Stimulated activated naive B cell treated with anti-CD40 and anti-IgM and Interleukin-4, amounts not matched to agents 10 μg/mL and 1 μg/mL and 100 μg/mL, for 72 hours (primary cell): ENCODE data around the gene CROCC2.

ENCODE experiments used
- ATAC-seq, 2 donors: fragments of 150-1000 bp; cut with Tn5 transposase; replicated peaks; 2 replicates each; pipeline ENCODE4 v1.10.0; 2021; ENCODE audit warnings: moderate library complexity in 1 of 2
- DNase-seq: peaks from one replicate; pipeline ENCODE4 v3.0.0; 2021
- H3K27ac Mint-ChIP-seq: one replicate; pipeline ENCODE4 v1.8.0; 2022; ENCODE audit warnings: mild to moderate bottlenecking, mixed read lengths
- H3K27me3 Mint-ChIP-seq, 2 donors: one replicate each; pipeline ENCODE4 v1.8.0; 2022; ENCODE audit warnings: mixed read lengths in 2 of 2
- H3K36me3 Mint-ChIP-seq, 2 donors: one replicate each; pipeline ENCODE4 v1.8.0; 2022; ENCODE audit warnings: mixed read lengths in 2 of 2, mild to moderate bottlenecking in 1 of 2
- H3K4me1 Mint-ChIP-seq, 2 donors: one replicate each; pipeline ENCODE4 v1.8.0; 2022; ENCODE audit warnings: mixed read lengths in 2 of 2, mild to moderate bottlenecking in 1 of 2
- H3K4me3 Mint-ChIP-seq, 2 donors: one replicate each; pipeline ENCODE4 v1.8.0; 2022; ENCODE audit warnings: mild to moderate bottlenecking in 2 of 2, mixed read lengths in 2 of 2, moderate library complexity in 1 of 2
- H3K9me3 Mint-ChIP-seq, 2 donors: one replicate each; pipeline ENCODE4 v1.8.0; 2022; ENCODE audit warnings: mixed read lengths in 2 of 2, mild to moderate bottlenecking in 1 of 2

Gene CROCC2

GRCh38 chr2:240993446-240994170 is 87.5 kb downstream of the CROCC2 start:
- Mint-ChIP-seq H3K27me3 (peaks cover 23 to 67% of the 10 kb centered on the region in 2 donors), H3K27ac (peak overlapping the region; percentile 20), H3K36me3 (no peaks in the 10 kb centered on the region), H3K4me3 (no peak overlapping the region), H3K4me1 (peaks cover 2 to 7% of the 10 kb centered on the region in 2 donors), H3K9me3 (peaks cover 0 to 3% of the 10 kb centered on the region in 2 donors)
- no peak for DNase-seq
- ATAC-seq: no peak

GRCh38 chr2:240994171-240994896 is 88.2 kb downstream of the CROCC2 start:
- Mint-ChIP-seq H3K27ac (no peak overlapping the region), H3K36me3 (no peaks in the 10 kb centered on the region), H3K9me3 (no peaks in the 10 kb centered on the region), H3K27me3 (peaks cover 23 to 67% of the 10 kb centered on the region in 2 donors), H3K4me1 (peaks cover 3 to 7% of the 10 kb centered on the region in 2 donors), H3K4me3 (no peak overlapping the region)
- DNase-seq (no peak), ATAC-seq (no peak)

DNA sequence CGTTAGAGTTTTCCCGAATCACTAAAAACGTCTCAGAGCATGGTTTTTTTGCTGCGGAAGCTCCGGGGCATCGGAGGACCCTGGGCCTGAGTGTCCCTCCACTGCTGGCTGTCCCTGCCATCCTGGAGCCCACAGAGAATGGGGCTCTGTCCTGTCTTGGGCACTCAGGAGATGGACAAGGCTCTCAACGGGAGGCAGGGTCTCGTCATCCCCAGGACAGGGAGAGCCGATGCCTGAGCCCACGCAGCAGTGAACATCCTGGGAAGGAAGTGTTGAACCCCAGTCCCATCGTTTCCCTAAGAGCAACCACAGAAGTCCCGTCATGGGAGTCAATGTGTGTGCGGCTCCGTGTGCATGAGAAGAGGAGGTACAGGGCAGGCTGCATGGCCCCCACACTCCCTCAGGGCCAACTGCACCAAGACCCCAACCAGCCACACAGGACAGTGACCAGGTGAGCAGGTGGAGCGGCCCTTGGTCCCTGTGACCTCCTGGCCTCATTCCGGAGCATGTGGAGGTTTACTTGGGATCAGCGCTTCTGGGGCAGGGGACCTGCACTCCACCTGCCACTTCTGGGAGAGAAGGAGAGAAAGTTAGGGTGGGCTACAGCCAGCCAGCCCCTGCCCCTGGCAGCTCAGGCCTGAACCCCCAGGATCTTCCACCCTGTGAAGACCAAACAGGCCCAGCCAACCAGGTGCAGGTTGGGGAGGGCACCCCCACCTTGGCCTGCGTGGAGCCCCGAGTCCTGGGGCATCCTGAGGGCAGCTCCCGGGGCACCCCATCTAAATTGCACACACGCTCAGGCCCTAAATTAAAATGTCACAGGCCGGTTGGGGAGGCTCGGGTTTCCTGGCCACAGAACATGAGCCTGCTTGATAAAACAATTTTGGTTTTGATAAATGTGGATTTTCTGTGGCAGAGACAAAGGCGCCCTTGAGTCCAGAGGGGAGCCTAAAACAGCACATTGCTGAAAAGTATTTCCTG is 89.2 kb downstream of the CROCC2 start:
- Mint-ChIP-seq H3K27me3 (peaks cover 31 to 77% of the 10 kb centered on the region in 2 donors), H3K4me1 (peaks cover 8 to 14% of the 10 kb centered on the region in 2 donors), H3K4me3 (no peak overlapping the region)

GRCh38 chr2:240996161-240996833 is 90.2 kb downstream of the CROCC2 start:
- ATAC-seq: no peak
- Mint-ChIP-seq H3K27ac (no peak overlapping the region), H3K4me3 (no peak overlapping the region), H3K4me1 (peaks cover 8 to 15% of the 10 kb centered on the region in 2 donors), H3K27me3 (peaks cover 37 to 86% of the 10 kb centered on the region in 2 donors), H3K9me3 (no peaks in the 10 kb centered on the region), H3K36me3 (no peaks in the 10 kb centered on the region)
- no peak for DNase-seq

More for the DNA sequence above, 89.2 kb downstream of the CROCC2 start:
- no peaks in the 10 kb centered on the region for H3K36me3 Mint-ChIP-seq
- peak overlapping the region; percentile 57 for H3K27ac Mint-ChIP-seq
- DNase-seq: no peak
- no peak for ATAC-seq
- no peaks in the 10 kb centered on the region for H3K9me3 Mint-ChIP-seq

GRCh38 chr2:240996834-240997140 is 90.7 kb downstream of the CROCC2 start:
- DNase-seq: no peak
- H3K27ac Mint-ChIP-seq: no peak overlapping the region
- no peaks in the 10 kb centered on the region for H3K36me3 Mint-ChIP-seq
- peaks cover 8 to 15% of the 10 kb centered on the region in 2 donors for H3K4me1 Mint-ChIP-seq
- no peak for ATAC-seq
- H3K9me3 Mint-ChIP-seq: no peaks in the 10 kb centered on the region
- H3K4me3 Mint-ChIP-seq: no peak overlapping the region
- H3K27me3 Mint-ChIP-seq: peaks cover 37 to 88% of the 10 kb centered on the region in 2 donors

- Mint-ChIP-seq H3K4me1 (peaks cover 8 to 15% of the 10 kb centered on the region in 2 donors), H3K4me3 (peak overlapping the region in 1 of 2 donors; percentile 20), H3K36me3 (peaks cover 2% of the 10 kb centered on the region in 2 donors), H3K27me3 (peaks cover 37 to 87% of the 10 kb centered on the region in 2 donors), H3K27ac (no peak overlapping the region), H3K9me3 (peaks cover 0 to under 1% of the 10 kb centered on the region in 2 donors)
- ATAC-seq (no peak), DNase-seq (no peak)
Observed at GRCh38 chr2:240997141-240997855, 91.2 kb downstream of the CROCC2 start.

- Mint-ChIP-seq H3K4me3 (peak within 1 kb of the TSS; percentile 70 to 72), H3K27me3 (peaks cover 37 to 83% of the 10 kb centered on the region in 2 donors), H3K36me3 (peaks cover 3 to 5% of the 10 kb centered on the region in 2 donors), H3K9me3 (peaks cover 1 to 4% of the 10 kb centered on the region in 2 donors), H3K4me1 (peaks cover 8 to 15% of the 10 kb centered on the region in 2 donors), H3K27ac (no peak within 1 kb of the TSS)
- DNase-seq (peak; percentile 57), ATAC-seq (peak; percentile 88 to 90)
Observed at GRCh38 chr2:240997856-240998705, 91.9 kb downstream of the CROCC2 start, which contains the start of gene SNED1. SNED1 (plus strand) TSS chr2:240998618; CDS start chr2:240998838, 220 bp downstream.

DNA sequence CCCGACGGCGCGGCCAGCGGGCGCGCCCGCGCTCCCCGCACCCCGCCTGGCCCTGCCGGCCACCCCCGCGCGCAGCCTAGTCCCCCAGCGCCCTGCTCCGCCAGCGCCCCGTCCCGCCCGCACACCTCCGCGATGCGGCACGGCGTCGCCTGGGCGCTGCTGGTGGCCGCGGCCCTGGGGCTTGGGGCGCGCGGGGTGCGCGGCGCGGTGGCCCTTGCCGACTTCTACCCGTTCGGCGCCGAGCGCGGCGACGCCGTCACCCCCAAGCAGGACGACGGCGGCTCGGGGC is 92.5 kb downstream of the CROCC2 start:
- DNase-seq: no peak
- Mint-ChIP-seq H3K27me3 (peaks cover 37 to 77% of the 10 kb centered on the region in 2 donors), H3K4me1 (peaks cover 8 to 15% of the 10 kb centered on the region in 2 donors), H3K36me3 (peaks cover 3 to 7% of the 10 kb centered on the region in 2 donors), H3K9me3 (peaks cover 7 to 9% of the 10 kb centered on the region in 2 donors), H3K4me3 (peak overlapping the region; percentile 70 to 72), H3K27ac (no peak overlapping the region)
- ATAC-seq: peak; percentile 44 to 57

GRCh38 chr2:240998995-240999791 is 93.1 kb downstream of the CROCC2 start:
- Mint-ChIP-seq H3K27ac (no peak overlapping the region), H3K4me1 (peaks cover 8 to 15% of the 10 kb centered on the region in 2 donors), H3K4me3 (peak overlapping the region; percentile 70 to 72), H3K9me3 (peaks cover 11 to 13% of the 10 kb centered on the region in 2 donors), H3K27me3 (peaks cover 37 to 72% of the 10 kb centered on the region in 2 donors), H3K36me3 (peaks cover 3 to 7% of the 10 kb centered on the region in 2 donors)
- no peak for DNase-seq
- peak in 1 of 2 donors; percentile 4 for ATAC-seq

DNA sequence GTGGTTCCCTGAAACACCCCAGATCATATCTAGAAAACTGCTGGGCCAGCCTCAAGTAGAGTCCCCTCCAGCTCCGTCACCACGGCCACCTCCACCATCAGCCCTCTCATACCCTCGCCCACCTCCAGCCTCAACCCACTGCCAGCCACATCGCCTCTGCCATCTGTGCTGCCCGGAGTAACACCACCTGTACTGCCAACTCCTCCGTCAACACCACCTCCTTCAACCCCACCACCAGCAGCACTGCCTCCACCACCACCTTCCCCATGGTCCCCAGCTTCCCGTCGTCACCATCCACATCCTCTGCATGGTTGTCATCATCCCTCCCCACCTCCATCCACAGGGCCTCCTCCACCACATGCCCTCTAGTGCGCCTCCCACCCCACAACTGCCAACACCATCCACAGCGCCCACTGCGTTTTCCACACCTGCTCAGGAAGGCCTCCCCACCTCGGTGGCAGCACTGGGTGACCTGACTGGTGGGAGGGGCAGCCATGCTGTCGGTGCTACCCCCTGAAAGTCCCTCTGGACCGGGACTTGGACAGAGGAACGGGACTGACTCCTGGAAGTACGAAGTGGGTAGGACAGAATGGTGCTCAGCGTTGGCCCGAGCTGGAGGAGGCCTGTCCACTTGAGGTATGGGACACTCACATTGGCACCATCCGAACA is 93.9 kb downstream of the CROCC2 start:
- DNase-seq: no peak
- peaks cover 35 to 65% of the 10 kb centered on the region in 2 donors for H3K27me3 Mint-ChIP-seq
- peaks cover 11 to 13% of the 10 kb centered on the region in 2 donors for H3K9me3 Mint-ChIP-seq
- H3K36me3 Mint-ChIP-seq: peaks cover 3 to 7% of the 10 kb centered on the region in 2 donors
- no peak overlapping the region for H3K27ac Mint-ChIP-seq
- ATAC-seq: no peak
- H3K4me1 Mint-ChIP-seq: peaks cover 8 to 15% of the 10 kb centered on the region in 2 donors
- H3K4me3 Mint-ChIP-seq: peak overlapping the region in 1 of 2 donors; percentile 34

DNA sequence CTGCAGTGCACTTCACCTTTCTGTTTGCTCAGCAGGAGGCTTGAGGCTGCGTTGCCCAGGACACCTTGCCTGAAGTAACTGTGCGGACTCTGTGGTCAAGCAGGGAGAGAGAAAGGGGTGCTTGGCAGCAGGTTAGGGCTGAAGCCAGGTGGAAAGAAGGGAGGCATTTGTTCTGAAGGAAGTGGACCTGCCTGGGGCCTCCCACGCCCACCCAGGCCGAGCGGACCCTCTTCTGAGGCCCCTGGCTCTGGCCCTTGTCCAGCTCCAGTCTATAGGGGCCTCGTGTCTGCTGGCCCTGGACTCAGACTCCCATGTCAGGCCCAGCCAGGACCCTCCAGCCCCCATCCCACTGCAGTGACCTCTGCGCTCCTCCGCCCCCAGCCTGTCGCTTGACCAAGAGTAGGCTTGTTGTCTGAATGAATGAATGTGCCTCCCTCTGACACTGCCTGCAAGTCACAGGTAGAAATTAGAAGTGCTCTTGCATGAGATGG is 94.7 kb downstream of the CROCC2 start:
- Mint-ChIP-seq H3K4me3 (no peak overlapping the region), H3K27ac (no peak overlapping the region), H3K27me3 (peaks cover 29 to 56% of the 10 kb centered on the region in 2 donors)

More for the DNA sequence above, 94.7 kb downstream of the CROCC2 start:
- ATAC-seq (no peak), DNase-seq (no peak)
- Mint-ChIP-seq H3K9me3 (peaks cover 17 to 18% of the 10 kb centered on the region in 2 donors), H3K36me3 (peaks cover 8 to 12% of the 10 kb centered on the region in 2 donors), H3K4me1 (peaks cover 6 to 15% of the 10 kb centered on the region in 2 donors)
